GM03348 (cell line): ENCODE measurements around the gene TRPV2.
"Not testable (repeated sequence)": the region's sequence is repeated elsewhere in the genome, so short reads cannot be mapped to it uniquely, and the experiment has no call there.

ENCODE experiments used
- DNase-seq: peaks from one replicate; pipeline ENCODE4 v3.0.0; 2012; ENCODE audit warnings: low spot score

The TRPV2 gene

GRCh38 chr17:16415031-16415924, at the start of gene TRPV2:
Gene TRPV2, plus strand, starts transcription at chr17:16415571. Its CDS starts 2,098 bp downstream, at chr17:16417669.
- DNase-seq, result peak; percentile 33

GRCh38 chr17:16371742-16372141, 43.6 kb upstream of the TRPV2 start:
- DNase-seq, result no peak

GRCh38 chr17:16374146-16374938, 41.0 kb upstream of the TRPV2 start:
- peak; percentile 79 for DNase-seq

GRCh38 chr17:16377941-16378341, 37.4 kb upstream of the TRPV2 start:
- DNase-seq, result peak; percentile 54

GRCh38 chr17:16378636-16379282, 36.6 kb upstream of the TRPV2 start:
- DNase-seq, result no peak

GRCh38 chr17:16379654-16380053, 35.7 kb upstream of the TRPV2 start:
- no peak for DNase-seq

- peak; percentile 98 for DNase-seq
Measured at GRCh38 chr17:16380640-16381495, 34.5 kb upstream of the TRPV2 start, which contains the start of gene UBB. Gene UBB, plus strand, starts transcription at chr17:16381091. Its CDS starts 817 bp downstream, at chr17:16381908.

GRCh38 chr17:16381496-16381820, 33.9 kb upstream of the TRPV2 start:
- DNase-seq, result peak; percentile 14

GRCh38 chr17:16383216-16383615, 32.2 kb upstream of the TRPV2 start:
- DNase-seq, result no peak

- no peak for DNase-seq
Measured at GRCh38 chr17:16383772-16384287, 31.5 kb upstream of the TRPV2 start.

- no peak for DNase-seq
Measured at GRCh38 chr17:16384557-16384956, 30.8 kb upstream of the TRPV2 start.

GRCh38 chr17:16386126-16386507, 29.3 kb upstream of the TRPV2 start:
- DNase-seq, result not testable (repeated sequence)

- DNase-seq, result no peak
Measured at GRCh38 chr17:16391451-16391850, 23.9 kb upstream of the TRPV2 start.

- not testable (repeated sequence) for DNase-seq
Measured at GRCh38 chr17:16392491-16392890, 22.9 kb upstream of the TRPV2 start.

- not testable (repeated sequence) for DNase-seq
Measured at GRCh38 chr17:16395887-16396286, 19.5 kb upstream of the TRPV2 start.

GRCh38 chr17:16396693-16397092, 18.7 kb upstream of the TRPV2 start:
- not testable (repeated sequence) for DNase-seq

GRCh38 chr17:16398270-16399267, 16.8 kb upstream of the TRPV2 start:
- no peak for DNase-seq

GRCh38 chr17:16403847-16404246, 11.5 kb upstream of the TRPV2 start:
- DNase-seq, result not testable (repeated sequence)

- peak; percentile 54 for DNase-seq
Measured at GRCh38 chr17:16406742-16407674, 8.4 kb upstream of the TRPV2 start.
